GM03348 (cell line): ENCODE measurements around the gene COQ9.
"Not testable (repeated sequence)": the region's sequence is repeated elsewhere in the genome, so short reads cannot be mapped to it uniquely, and the experiment has no call there.

ENCODE experiments used
- DNase-seq: peaks from one replicate; pipeline ENCODE4 v3.0.0; 2012; ENCODE audit warnings: low spot score

The COQ9 gene

GRCh38 chr16:57427307-57427706 is 20.0 kb upstream of the COQ9 start:
- DNase-seq = no peak

- DNase-seq = no peak
Observed at GRCh38 chr16:57427824-57428223, 19.5 kb upstream of the COQ9 start.

- no peak for DNase-seq
Observed at GRCh38 chr16:57430955-57431354, 16.3 kb upstream of the COQ9 start.

GRCh38 chr16:57432505-57432904 is 14.8 kb upstream of the COQ9 start:
- DNase-seq = no peak

GRCh38 chr16:57432989-57433388 is 14.3 kb upstream of the COQ9 start:
- DNase-seq = no peak

- no peak for DNase-seq
Observed at GRCh38 chr16:57434003-57434402, 13.3 kb upstream of the COQ9 start.

GRCh38 chr16:57435838-57436237 is 11.4 kb upstream of the COQ9 start:
- no peak for DNase-seq

- not testable (repeated sequence) for DNase-seq
Observed at GRCh38 chr16:57439947-57440346, 7.3 kb upstream of the COQ9 start.

- not testable (repeated sequence) for DNase-seq
Observed at GRCh38 chr16:57440551-57440950, 6.7 kb upstream of the COQ9 start.

- peak; percentile 62 for DNase-seq
Observed at GRCh38 chr16:57444711-57445110, 2.6 kb upstream of the COQ9 start.

- no peak for DNase-seq
Observed at GRCh38 chr16:57445510-57445909, 1.8 kb upstream of the COQ9 start.

GRCh38 chr16:57446531-57447185 is 621 bp upstream of the COQ9 start:
- DNase-seq = peak; percentile 71

- no peak for DNase-seq
Observed at GRCh38 chr16:57452021-57452420, 4.7 kb downstream of the COQ9 start.

GRCh38 chr16:57462209-57462977 is 15.1 kb downstream of the COQ9 start, which contains the start of gene POLR2C:
TSS of gene POLR2C (plus strand) at chr16:57462679. CDS start at chr16:57462725, 46 bp downstream.
- peak; percentile 94 for DNase-seq

GRCh38 chr16:57462978-57463362 is 15.7 kb downstream of the COQ9 start:
- peak; percentile 55 for DNase-seq

GRCh38 chr16:57464523-57464922 is 17.2 kb downstream of the COQ9 start:
- DNase-seq = no peak

GRCh38 chr16:57468346-57468745 is 21.1 kb downstream of the COQ9 start:
- DNase-seq = no peak

GRCh38 chr16:57469046-57469445 is 21.8 kb downstream of the COQ9 start:
- DNase-seq = no peak

GRCh38 chr16:57469917-57470470 is 22.7 kb downstream of the COQ9 start:
- DNase-seq = no peak

GRCh38 chr16:57470711-57471110 is 23.4 kb downstream of the COQ9 start:
- no peak for DNase-seq

- DNase-seq = no peak
Observed at GRCh38 chr16:57471209-57471608, 23.9 kb downstream of the COQ9 start.

GRCh38 chr16:57471852-57472664 is 24.8 kb downstream of the COQ9 start:
- DNase-seq = no peak
